Frontal cortex (tissue), 4 donors: Measurements from ENCODE around the gene EPB41L2. TPM values are rescaled to one million over a fixed set of nuclear protein-coding genes. Genes with fewer than 3 reads are reported as not detected.
"Not testable (repeated sequence)": the region's sequence is repeated elsewhere in the genome, so short reads cannot be mapped to it uniquely, and the experiment has no call there.

ENCODE experiments used
- DNase-seq, 2 donors: peaks; one replicate each; pipeline ENCODE4 v3.0.0; 2012; ENCODE audit warnings: low spot score in 2 of 2
- FAIRE-seq: peaks from 2 replicates; lab custom pipeline; 2012; peaks lifted over from hg19 to GRCh38; lab: Jason Lieb, UNC
- total RNA-seq: library from RNA; depleted of rRNA; stranded (reverse); fragments of >200 nt; gene quantifications from one replicate; pipeline ENCODE4 v1.2.3, GENCODE V29; 2014
- donor health status: control.
- donor health status: control.
- donor health status: control.

EPB41L2 gene
- total RNA-seq, 1 donor from 2014 or later: 30.2 TPM

GRCh38 chr6:130929036-130929678, 133.9 kb downstream of the EPB41L2 start:
- no peak for FAIRE-seq
- no peak for DNase-seq

DNA sequence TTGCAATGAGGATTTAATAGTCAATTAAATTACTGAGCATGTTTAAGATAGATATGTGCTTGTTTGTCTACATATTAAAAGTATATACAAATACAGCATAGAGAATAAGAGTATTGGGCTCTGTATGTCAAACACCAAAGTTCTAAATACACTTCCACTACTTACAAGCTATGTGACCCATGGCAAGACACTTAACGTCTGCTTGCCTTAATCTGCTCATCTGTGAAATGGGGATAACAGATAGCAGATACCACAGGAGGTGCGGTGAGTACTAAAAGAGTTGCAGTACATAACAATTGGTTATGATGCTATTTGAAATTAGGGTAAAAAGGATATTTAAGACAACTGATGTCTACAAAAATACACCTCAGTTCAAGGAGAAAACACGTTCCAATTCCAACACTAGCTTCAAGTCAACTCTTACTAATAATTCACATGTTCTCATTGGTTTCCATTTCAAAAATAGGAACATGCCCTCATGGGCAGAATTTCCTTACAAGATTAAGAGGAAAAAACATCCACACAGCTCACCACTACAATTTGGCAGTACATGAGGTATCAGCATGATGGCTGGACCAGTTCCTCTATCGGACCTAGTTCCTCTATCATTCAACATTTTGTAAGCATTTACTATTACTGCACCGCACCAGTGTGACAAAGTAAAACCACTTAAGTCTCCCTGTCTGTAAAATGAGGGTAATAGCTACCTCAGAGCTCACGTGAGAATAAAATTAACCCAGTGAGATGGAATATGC, 134.7 kb downstream of the EPB41L2 start:
- no peak for FAIRE-seq
- no peak for DNase-seq

GRCh38 chr6:130927305-130927704, 135.7 kb downstream of the EPB41L2 start:
- DNase-seq (no peak), FAIRE-seq (no peak)

GRCh38 chr6:130923350-130923749, 139.7 kb downstream of the EPB41L2 start:
- no peak for DNase-seq
- no peak for FAIRE-seq

- DNase-seq (no peak), FAIRE-seq (no peak)
Measured at GRCh38 chr6:130922922-130923321, 140.1 kb downstream of the EPB41L2 start.

DNA sequence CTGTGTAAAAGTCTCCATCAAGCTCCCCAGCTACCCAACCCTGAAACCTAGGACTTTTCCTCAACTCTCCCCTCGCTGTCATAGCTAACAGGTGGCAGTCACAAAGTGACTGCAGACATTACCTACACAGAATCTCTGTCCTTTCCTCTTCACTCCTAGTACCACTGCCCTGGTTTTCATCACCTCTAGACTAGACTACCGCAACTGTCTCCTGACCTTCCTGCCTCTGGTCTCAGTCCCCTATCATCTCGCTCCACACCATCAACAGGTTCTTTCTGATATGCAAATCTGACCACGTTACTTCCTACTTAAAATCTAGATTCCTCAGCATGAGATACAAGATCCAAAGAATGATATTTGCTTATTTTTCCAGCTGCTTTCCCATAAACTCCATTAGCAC, 142.1 kb downstream of the EPB41L2 start:
- FAIRE-seq: no peak
- DNase-seq: no peak

- DNase-seq (no peak), FAIRE-seq (no peak)
Measured at GRCh38 chr6:130918171-130918570, 144.9 kb downstream of the EPB41L2 start.

GRCh38 chr6:130915606-130916005, 147.4 kb downstream of the EPB41L2 start:
- DNase-seq, FAIRE-seq: not testable (repeated sequence)

DNA sequence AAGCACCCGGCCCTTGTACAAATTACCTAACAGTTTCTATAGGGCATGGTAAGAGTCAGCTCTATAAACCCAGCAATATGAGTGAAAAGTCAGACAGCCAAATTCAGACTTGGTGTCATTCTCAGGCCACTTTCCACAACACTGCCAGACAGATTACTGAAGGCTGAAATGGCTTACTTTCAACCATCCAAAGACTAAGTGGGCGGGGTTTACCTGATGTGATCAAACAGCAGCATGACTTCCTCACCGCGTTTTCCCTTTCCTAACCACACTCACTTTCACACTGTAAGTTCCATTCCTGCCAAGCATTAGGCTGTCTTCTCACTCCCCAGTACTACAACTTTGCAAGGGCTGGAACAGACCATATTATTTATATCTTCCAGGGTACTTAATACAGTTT, 149.9 kb downstream of the EPB41L2 start:
- DNase-seq (no peak), FAIRE-seq (no peak)

DNA sequence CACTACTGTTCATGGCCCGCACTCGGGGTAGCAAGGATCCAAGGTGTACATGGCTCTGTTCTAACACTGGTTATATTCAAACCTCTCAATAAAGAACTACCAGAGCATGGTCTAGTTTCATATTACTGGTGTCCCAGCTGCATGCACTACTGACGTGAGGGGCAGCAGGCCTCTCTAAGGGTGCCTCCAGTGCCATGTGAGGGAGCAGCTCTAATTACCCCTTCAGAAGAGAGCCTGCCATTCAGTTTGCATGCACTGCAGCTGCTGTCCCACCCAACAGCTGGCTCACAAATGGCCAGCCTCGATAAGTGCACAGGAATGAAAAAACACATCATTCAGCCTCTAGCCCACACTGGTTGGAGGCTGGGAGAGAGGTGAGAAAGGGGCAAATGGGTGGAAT, 150.6 kb downstream of the EPB41L2 start:
- DNase-seq (no peak), FAIRE-seq (no peak)

GRCh38 chr6:130908958-130909357, 154.1 kb downstream of the EPB41L2 start:
- FAIRE-seq (no peak), DNase-seq (no peak)

GRCh38 chr6:130908188-130908587, 154.9 kb downstream of the EPB41L2 start:
- DNase-seq (no peak), FAIRE-seq (no peak)

- no peak for DNase-seq
- FAIRE-seq: no peak
Measured at GRCh38 chr6:130907687-130908086, 155.4 kb downstream of the EPB41L2 start.

- DNase-seq (no peak), FAIRE-seq (no peak)
Measured at GRCh38 chr6:130906736-130907381, 156.2 kb downstream of the EPB41L2 start.

DNA sequence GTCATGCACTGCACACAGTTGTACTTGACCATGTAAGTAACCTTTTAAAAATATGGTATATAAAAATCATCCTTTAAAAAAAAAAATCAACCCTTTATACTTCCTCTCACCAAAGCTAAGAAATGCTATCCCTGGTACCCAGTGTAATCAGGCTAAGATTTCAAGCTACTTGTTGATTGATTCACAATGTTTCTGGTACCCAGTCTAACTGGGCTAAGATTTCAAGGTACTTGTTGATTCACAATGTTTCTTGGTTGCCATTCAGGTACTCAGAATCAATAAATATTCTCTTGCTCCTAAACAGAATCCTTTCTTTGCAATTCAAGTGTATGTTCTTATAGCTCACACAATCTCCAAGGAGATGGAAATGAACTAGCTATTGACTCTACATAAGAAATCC, 159.4 kb downstream of the EPB41L2 start:
- DNase-seq: no peak
- FAIRE-seq: no peak

GRCh38 chr6:130903007-130903406, 160.0 kb downstream of the EPB41L2 start:
- DNase-seq: no peak
- FAIRE-seq: no peak

- FAIRE-seq (no peak), DNase-seq (no peak)
Measured at GRCh38 chr6:130900913-130901312, 162.1 kb downstream of the EPB41L2 start.

GRCh38 chr6:130896249-130896648, 166.8 kb downstream of the EPB41L2 start:
- FAIRE-seq: no peak
- no peak for DNase-seq

- FAIRE-seq (no peak), DNase-seq (no peak)
Measured at GRCh38 chr6:130895516-130895915, 167.5 kb downstream of the EPB41L2 start.

GRCh38 chr6:130893766-130894165, 169.3 kb downstream of the EPB41L2 start:
- DNase-seq: no peak
- FAIRE-seq: no peak

DNA sequence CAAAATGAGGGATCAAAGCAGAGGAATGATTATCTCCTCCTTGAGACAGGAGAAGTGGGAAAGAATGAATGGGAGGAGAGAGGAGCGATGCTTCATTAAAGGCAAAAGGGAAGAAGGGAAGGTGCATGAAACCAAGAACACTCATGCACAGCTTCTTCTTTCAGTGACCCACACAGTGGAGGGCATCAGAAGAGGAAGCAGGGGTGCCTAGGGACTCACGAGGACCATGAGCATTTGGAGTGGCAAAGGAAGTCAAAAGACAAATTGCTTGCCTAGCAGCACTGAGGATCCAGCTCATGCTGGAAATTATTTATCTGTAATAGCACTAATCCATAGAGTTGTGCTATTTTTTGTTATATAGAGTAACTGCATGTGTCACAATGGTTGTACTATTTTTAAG, 169.8 kb downstream of the EPB41L2 start:
- DNase-seq (no peak), FAIRE-seq (no peak)
